Gastrocnemius medialis (tissue), 4 donors: ENCODE results near the gene SON. TPM values are rescaled to one million over a fixed set of nuclear protein-coding genes. Genes with fewer than 3 reads are reported as not detected.
"Not testable (repeated sequence)": the region's sequence is repeated elsewhere in the genome, so short reads cannot be mapped to it uniquely, and the experiment has no call there.

Experiments
- ATAC-seq, 2 donors: fragments of 150-250 bp; one replicate each; pipeline ENCODE4 v1.9.1; 2016
- DNase-seq, 2 donors: peaks; one replicate each; pipeline ENCODE4 v3.0.0-alpha.2; 2019
- H3K27ac ChIP-seq, 4 donors: fragments of 200-600 bp; sonication (generic); 1 replicate in 1 of 4; 2 replicates in 3 of 4; pipeline ENCODE4 v1.5.1; 2016 to 2018; ENCODE audit warnings: mild to moderate bottlenecking in 2 of 4, moderate library complexity in 1 of 4
- H3K27me3 ChIP-seq, 3 donors: fragments of 200-600 bp; sonication (generic) in 2 of 3; 1 replicate in 1 of 3; 2 replicates in 2 of 3; pipeline versions ENCODE4 v1.5.1 to v1.6.0; 2016 to 2019; ENCODE audit warnings: mild to moderate bottlenecking in 1 of 3, moderate library complexity in 1 of 3
- H3K36me3 ChIP-seq, 2 donors: fragments of 200-600 bp; sonication (generic) in 1 of 2; one replicate each; pipeline ENCODE4 v1.5.1; 2017 to 2018
- H3K4me1 ChIP-seq, 2 donors: fragments of 200-600 bp; sonication (generic) in 1 of 2; one replicate each; pipeline ENCODE4 v1.5.1; 2016 to 2017; ENCODE audit warnings: mild to moderate bottlenecking in 2 of 2
- H3K4me3 ChIP-seq, 4 donors: fragments of 200-600 bp; sonication (generic) in 3 of 4; 1 replicate in 1 of 4; 2 replicates in 3 of 4; pipeline ENCODE4 v1.5.1; 2016 to 2019; ENCODE audit warnings: mild to moderate bottlenecking in 2 of 4
- H3K9me3 ChIP-seq, 3 donors: fragments of 200-600 bp; sonication (generic) in 2 of 3; 1 replicate in 1 of 3; 2 replicates in 2 of 3; pipeline ENCODE4 v1.5.1; 2016 to 2019
- POLR2A ChIP-seq, 2 donors: fragments of 450-650 bp; IDR thresholded peaks; one replicate each; pipeline ENCODE4 v1.6.1; 2017; ENCODE audit warnings: antibody characterized with exemption in 2 of 2, mild to moderate bottlenecking in 2 of 2, moderate library complexity in 2 of 2
- in situ Hi-C, 4 donors: fragments of 200-750 bp; cut with MboI; loops; one replicate each; pipeline versions ENCODE4 v1.15.0 to v1.8.0; 2017; ENCODE audit warnings: low sequenced_read_pairs in 4 of 4
- intact Hi-C: fragments of 100-400 bp; cut with DNase I; formaldehyde crosslinking; loops from one replicate; pipeline ENCODE4 v1.15.1; 2023; ENCODE audit warnings: low total_unique reads
- total RNA-seq, 4 donors: library from RNA; depleted of rRNA; stranded (reverse); fragments of >200 nt; gene quantifications; one replicate each; pipeline versions ENCODE4 v1.1.0 to v1.2.3, GENCODE V29; 2016
- TF ChIP-seq, protein P1 (sequence below), 5 experiments: fragments of 450-650 bp in 3 of 5; fragments of 200-600 bp in 2 of 5; sonication (generic) in 2 of 5; IDR thresholded peaks in 4 of 5; conservative IDR thresholded peaks in 1 of 5; 1 replicate in 4 of 5; 2 replicates in 1 of 5; pipeline ENCODE4 v1.5.1; 2016 to 2019; ENCODE audit warnings: antibody characterized with exemption in 5 of 5, mild to moderate bottlenecking in 3 of 5, moderate library complexity in 3 of 5

The SON gene
- total RNA-seq, 4 donors from 2014 or later = 109 to 390 (median 126) TPM

GRCh38 chr21:33567914-33568313 is 25.1 kb downstream of the SON start:
- Histone ChIP-seq H3K4me3 (no peak overlapping the region), H3K36me3 (peaks cover 0 to 49% of the 10 kb centered on the region in 2 donors), H3K4me1 (peaks cover 5 to 6% of the 10 kb centered on the region in 2 donors), H3K27me3 (no peaks in the 10 kb centered on the region), H3K27ac (no peak overlapping the region), H3K9me3 (no peaks in the 10 kb centered on the region)
- intact Hi-C loops = no loop called here
- in situ Hi-C loops = no loop called here
- ATAC-seq (no peak), DNase-seq (no peak)
- no peak for TF ChIP-seq POLR2A (IDR thresholded peaks at IDR 0.05)
- TF ChIP-seq, protein P1, sequence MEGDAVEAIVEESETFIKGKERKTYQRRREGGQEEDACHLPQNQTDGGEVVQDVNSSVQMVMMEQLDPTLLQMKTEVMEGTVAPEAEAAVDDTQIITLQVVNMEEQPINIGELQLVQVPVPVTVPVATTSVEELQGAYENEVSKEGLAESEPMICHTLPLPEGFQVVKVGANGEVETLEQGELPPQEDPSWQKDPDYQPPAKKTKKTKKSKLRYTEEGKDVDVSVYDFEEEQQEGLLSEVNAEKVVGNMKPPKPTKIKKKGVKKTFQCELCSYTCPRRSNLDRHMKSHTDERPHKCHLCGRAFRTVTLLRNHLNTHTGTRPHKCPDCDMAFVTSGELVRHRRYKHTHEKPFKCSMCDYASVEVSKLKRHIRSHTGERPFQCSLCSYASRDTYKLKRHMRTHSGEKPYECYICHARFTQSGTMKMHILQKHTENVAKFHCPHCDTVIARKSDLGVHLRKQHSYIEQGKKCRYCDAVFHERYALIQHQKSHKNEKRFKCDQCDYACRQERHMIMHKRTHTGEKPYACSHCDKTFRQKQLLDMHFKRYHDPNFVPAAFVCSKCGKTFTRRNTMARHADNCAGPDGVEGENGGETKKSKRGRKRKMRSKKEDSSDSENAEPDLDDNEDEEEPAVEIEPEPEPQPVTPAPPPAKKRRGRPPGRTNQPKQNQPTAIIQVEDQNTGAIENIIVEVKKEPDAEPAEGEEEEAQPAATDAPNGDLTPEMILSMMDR (IDR thresholded peaks at IDR 0.05 in 4 of 5, conservative IDR thresholded peaks at IDR 0.05 in 1 of 5) = no peak

GRCh38 chr21:33568448-33568847 is 25.6 kb downstream of the SON start:
- H3K27ac ChIP-seq = no peak overlapping the region
- intact Hi-C loops = no loop called here
- ATAC-seq (no peak), DNase-seq (no peak)
- H3K4me1 ChIP-seq = peaks cover 5 to 6% of the 10 kb centered on the region in 2 donors
- no peaks in the 10 kb centered on the region for H3K9me3 ChIP-seq
- peaks cover 0 to 49% of the 10 kb centered on the region in 2 donors for H3K36me3 ChIP-seq
- TF ChIP-seq POLR2A (IDR thresholded peaks at IDR 0.05) = no peak
- TF ChIP-seq, protein P1 (IDR thresholded peaks at IDR 0.05 in 4 of 5, conservative IDR thresholded peaks at IDR 0.05 in 1 of 5) = no peak
- no peaks in the 10 kb centered on the region for H3K27me3 ChIP-seq
- H3K4me3 ChIP-seq = no peak overlapping the region
- in situ Hi-C loops = no loop called here

DNA sequence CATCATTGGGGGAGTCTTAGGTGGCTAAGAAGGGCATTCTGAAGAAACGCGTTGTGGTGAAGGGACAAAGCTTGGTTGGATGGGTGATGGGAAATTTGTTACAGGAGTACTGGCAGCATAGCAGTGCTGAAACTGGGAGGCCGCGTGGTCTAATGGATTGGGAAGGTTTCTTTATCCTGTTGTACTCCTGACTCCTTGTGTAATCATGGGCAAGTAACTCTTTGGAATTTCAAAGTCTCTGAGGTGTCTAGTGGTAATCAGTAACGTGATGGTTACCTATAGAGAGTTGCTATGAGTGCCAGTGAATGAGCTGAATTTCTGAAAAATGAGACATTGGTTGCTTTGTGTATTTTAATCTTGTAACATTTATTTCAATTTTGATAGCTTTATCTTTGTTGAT is 27.2 kb downstream of the SON start:
- TF ChIP-seq POLR2A (IDR thresholded peaks at IDR 0.05) = no peak
- TF ChIP-seq, protein P1 (IDR thresholded peaks at IDR 0.05 in 4 of 5, conservative IDR thresholded peaks at IDR 0.05 in 1 of 5) = no peak
- Histone ChIP-seq H3K27ac (no peak overlapping the region), H3K4me3 (no peak overlapping the region), H3K4me1 (peaks cover 5 to 6% of the 10 kb centered on the region in 2 donors), H3K36me3 (peaks cover 0 to 62% of the 10 kb centered on the region in 2 donors), H3K9me3 (no peaks in the 10 kb centered on the region), H3K27me3 (no peaks in the 10 kb centered on the region)
- ATAC-seq = no peak
- intact Hi-C loops (no loop called here), in situ Hi-C loops (no loop called here)
- no peak for DNase-seq

DNA sequence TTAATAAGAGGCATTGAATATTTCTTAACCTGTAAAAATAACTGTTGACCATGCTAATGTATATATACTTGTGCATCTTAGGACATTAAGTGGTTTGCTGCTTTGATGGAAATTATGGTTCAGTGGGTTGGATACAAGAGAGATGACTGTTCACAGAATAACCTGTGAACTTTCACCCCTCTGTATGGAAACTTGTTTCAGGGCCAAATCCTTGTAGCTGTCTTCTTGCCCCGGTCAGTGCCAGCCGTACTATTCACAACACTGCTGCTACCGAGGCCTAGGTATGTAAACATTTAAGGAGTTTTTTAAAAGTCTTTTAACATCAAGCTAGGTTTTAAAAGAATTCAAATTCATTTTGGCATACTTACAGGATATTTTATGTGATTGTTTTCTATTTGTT is 29.5 kb downstream of the SON start:
- Histone ChIP-seq H3K4me1 (peaks cover 5 to 6% of the 10 kb centered on the region in 2 donors), H3K27me3 (no peaks in the 10 kb centered on the region), H3K9me3 (no peaks in the 10 kb centered on the region), H3K27ac (peak overlapping the region in 1 of 4 donors; percentile 1), H3K4me3 (no peak overlapping the region), H3K36me3 (peaks cover 0 to 80% of the 10 kb centered on the region in 2 donors)
- ATAC-seq (no peak), DNase-seq (no peak)
- TF ChIP-seq, protein P1 (IDR thresholded peaks at IDR 0.05 in 4 of 5, conservative IDR thresholded peaks at IDR 0.05 in 1 of 5) = no peak
- TF ChIP-seq POLR2A (IDR thresholded peaks at IDR 0.05) = no peak
- intact Hi-C loops (no loop called here), in situ Hi-C loops (no loop called here)

DNA sequence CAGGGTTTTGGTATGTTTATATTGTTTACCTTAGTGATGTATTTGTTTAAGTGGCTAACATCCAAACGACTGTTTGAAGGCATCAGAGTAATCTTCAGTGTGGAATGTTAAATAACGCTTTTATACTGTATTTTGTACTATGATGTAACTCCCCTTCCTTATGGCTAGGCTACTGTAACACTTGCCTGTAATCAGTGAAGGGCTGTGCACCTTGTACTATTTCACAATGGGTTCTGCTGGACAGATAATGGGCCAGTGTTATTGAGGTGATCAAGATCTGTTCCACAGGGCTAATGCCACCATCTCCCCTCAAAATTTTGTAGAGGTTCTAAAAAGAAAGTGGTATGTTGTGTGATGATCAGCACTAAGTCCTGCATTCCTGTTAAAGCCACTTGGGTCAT is 33.9 kb downstream of the SON start:
- H3K36me3 ChIP-seq = peaks cover 0 to 53% of the 10 kb centered on the region in 2 donors
- intact Hi-C loops, H3K27ac ChIP-seq, DNase-seq, H3K4me3 ChIP-seq, ATAC-seq, H3K9me3 ChIP-seq, in situ Hi-C loops, H3K4me1 ChIP-seq, H3K27me3 ChIP-seq: not testable (repeated sequence)
